ENCODE measurements around the gene CD1C. TPM values are rescaled to one million over a fixed set of nuclear protein-coding genes. Genes with fewer than 3 reads are reported as not detected.

Gene CD1C
- total RNA-seq, 1 experiment from 2014 or later = not detected

DNA sequence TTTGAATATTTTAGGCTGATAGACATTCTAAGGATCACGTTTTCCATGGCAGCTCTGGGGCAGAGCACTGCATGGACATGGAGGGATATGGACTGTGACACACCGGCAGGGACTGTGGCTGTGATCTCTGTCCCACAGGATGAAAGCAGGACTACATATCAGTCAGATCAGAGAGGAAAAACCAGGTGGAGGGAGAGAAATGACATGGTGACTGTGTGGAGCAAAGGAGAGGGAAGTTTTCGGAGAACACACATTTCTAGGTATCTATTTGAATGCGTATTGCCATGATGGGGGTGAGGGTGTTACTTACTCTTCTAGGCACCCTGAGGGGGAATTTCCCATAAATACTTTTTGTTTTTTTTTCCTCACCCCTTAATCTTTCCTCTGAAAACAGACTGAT lies 3.2 kb upstream of the CD1C start (continued):
- TF ChIP-seq SMAD3 (CRISPR knock-in tag; IDR thresholded peaks at IDR 0.05; ENCODE audit: borderline replicate concordance) = no peak
- TF ChIP-seq ZNF416 (CRISPR knock-in tag; IDR thresholded peaks at IDR 0.05) = no peak
- TF ChIP-seq FOXJ3 (CRISPR knock-in tag; IDR thresholded peaks at IDR 0.05; ENCODE audit: borderline replicate concordance) = no peak
- no peak for TF ChIP-seq ZSCAN18 (CRISPR knock-in tag; IDR thresholded peaks at IDR 0.05)
- no peak for TF ChIP-seq ATF1 (CRISPR knock-in tag; IDR thresholded peaks at IDR 0.05)
- TF ChIP-seq, protein P1, sequence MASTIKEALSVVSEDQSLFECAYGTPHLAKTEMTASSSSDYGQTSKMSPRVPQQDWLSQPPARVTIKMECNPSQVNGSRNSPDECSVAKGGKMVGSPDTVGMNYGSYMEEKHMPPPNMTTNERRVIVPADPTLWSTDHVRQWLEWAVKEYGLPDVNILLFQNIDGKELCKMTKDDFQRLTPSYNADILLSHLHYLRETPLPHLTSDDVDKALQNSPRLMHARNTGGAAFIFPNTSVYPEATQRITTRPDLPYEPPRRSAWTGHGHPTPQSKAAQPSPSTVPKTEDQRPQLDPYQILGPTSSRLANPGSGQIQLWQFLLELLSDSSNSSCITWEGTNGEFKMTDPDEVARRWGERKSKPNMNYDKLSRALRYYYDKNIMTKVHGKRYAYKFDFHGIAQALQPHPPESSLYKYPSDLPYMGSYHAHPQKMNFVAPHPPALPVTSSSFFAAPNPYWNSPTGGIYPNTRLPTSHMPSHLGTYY (CRISPR knock-in tag; IDR thresholded peaks at IDR 0.05) = no peak
- TF ChIP-seq HMGXB4 (CRISPR knock-in tag; IDR thresholded peaks at IDR 0.05) = no peak
- TF ChIP-seq FOXP4 (CRISPR knock-in tag; IDR thresholded peaks at IDR 0.05) = no peak
- TF ChIP-seq PRRX2 (CRISPR knock-in tag; IDR thresholded peaks at IDR 0.05) = no peak
- TF ChIP-seq, protein P2, sequence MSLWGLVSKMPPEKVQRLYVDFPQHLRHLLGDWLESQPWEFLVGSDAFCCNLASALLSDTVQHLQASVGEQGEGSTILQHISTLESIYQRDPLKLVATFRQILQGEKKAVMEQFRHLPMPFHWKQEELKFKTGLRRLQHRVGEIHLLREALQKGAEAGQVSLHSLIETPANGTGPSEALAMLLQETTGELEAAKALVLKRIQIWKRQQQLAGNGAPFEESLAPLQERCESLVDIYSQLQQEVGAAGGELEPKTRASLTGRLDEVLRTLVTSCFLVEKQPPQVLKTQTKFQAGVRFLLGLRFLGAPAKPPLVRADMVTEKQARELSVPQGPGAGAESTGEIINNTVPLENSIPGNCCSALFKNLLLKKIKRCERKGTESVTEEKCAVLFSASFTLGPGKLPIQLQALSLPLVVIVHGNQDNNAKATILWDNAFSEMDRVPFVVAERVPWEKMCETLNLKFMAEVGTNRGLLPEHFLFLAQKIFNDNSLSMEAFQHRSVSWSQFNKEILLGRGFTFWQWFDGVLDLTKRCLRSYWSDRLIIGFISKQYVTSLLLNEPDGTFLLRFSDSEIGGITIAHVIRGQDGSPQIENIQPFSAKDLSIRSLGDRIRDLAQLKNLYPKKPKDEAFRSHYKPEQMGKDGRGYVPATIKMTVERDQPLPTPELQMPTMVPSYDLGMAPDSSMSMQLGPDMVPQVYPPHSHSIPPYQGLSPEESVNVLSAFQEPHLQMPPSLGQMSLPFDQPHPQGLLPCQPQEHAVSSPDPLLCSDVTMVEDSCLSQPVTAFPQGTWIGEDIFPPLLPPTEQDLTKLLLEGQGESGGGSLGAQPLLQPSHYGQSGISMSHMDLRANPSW (CRISPR knock-in tag; conservative IDR thresholded peaks at IDR 0.05; ENCODE audit: low read depth) = no peak
- no peak for TF ChIP-seq ZNF396 (CRISPR knock-in tag; IDR thresholded peaks at IDR 0.05; ENCODE audit: borderline replicate concordance)
- TF ChIP-seq ZNF121 (CRISPR knock-in tag; IDR thresholded peaks at IDR 0.05) = no peak
- no peak for TF ChIP-seq RORB (CRISPR knock-in tag; IDR thresholded peaks at IDR 0.05)

- no peak overlapping the region for H3K27ac Mint-ChIP-seq
- H3K9me3 Mint-ChIP-seq = peaks cover 5% of the 10 kb centered on the region
- H3K36me3 Mint-ChIP-seq = peaks cover 5% of the 10 kb centered on the region; the same call in 1 of the 2 replicates
- ChIA-PET CTCF (no interaction called here), POLR2A (no interaction called here)
- no peak for DNase-seq (ENCODE audit: low spot score)
- no peak overlapping the region for H3K4me3 Mint-ChIP-seq
- H3K27me3 Mint-ChIP-seq (ENCODE audit: low read depth) = no peaks in the 10 kb centered on the region
- no peak for ATAC-seq
- peaks cover 13% of the 10 kb centered on the region for H3K4me1 Mint-ChIP-seq
- TF ChIP-seq GABPB1 (CRISPR knock-in tag; IDR thresholded peaks at IDR 0.05) (no peak), MXD4 (CRISPR knock-in tag; IDR thresholded peaks at IDR 0.05; ENCODE audit: borderline replicate concordance) (no peak), HMGXB4 (CRISPR knock-in tag; IDR thresholded peaks at IDR 0.05) (no peak), USF1 (CRISPR knock-in tag; IDR thresholded peaks at IDR 0.05) (no peak)
Measured at GRCh38 chr1:158286941-158287346, 2.8 kb upstream of the CD1C start.
